HG03571 (cell line): ENCODE data around the gene AMZ1.
A peak's percentile ranks its signal among the peaks of the same experiment; 100 is the strongest.
"Not testable (repeated sequence)": the region's sequence is repeated elsewhere in the genome, so short reads cannot be mapped to it uniquely, and the experiment has no call there.

Source experiments
- ATAC-seq: cut with Tn5 transposase; IDR thresholded peaks from one replicate; pipeline ENCODE4 v1.9.1; 2021; ENCODE audit not compliant: unreplicated experiment

The AMZ1 gene

DNA sequence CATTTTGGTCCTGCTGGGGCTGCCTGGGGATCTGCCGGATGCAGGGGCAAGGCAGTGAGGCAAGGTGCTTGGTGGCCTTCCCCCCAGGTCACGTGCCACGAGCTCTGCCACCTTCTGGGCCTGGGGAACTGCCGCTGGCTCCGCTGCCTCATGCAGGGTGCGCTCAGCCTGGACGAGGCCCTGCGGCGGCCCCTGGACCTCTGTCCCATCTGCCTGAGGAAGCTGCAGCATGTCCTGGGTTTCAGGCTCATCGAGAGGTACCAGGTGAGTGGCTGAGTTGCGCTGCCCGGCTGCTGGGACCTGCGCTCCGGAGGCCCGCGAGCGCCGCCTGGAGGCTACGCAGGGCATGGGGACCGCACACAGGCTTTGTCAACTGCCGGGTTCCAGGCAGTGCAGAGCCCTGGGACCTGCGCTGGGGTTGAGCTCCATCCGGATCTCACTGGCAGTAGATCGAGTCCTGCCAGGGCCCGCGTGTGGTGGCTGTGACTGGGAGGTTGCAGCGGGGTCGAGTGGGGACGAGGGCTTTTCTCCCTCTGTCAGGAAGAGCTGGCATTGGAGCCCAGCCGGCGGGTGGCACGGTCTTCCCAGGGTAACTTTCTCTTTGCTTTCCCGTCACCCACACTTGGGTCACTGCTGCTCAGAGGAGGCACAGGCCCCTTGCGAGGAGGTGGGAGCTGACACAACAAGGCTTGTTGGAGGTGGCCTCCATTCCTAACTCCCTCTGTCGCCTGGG is 21.7 kb downstream of the AMZ1 start:
- peak; percentile 81 for ATAC-seq

GRCh38 chr7:2710286-2710655 is 22.3 kb downstream of the AMZ1 start:
- peak; percentile 35 for ATAC-seq

- peak; percentile 24 for ATAC-seq
Measured at GRCh38 chr7:2710901-2711551, 23.0 kb downstream of the AMZ1 start.

- ATAC-seq, result no peak
Measured at GRCh38 chr7:2711895-2712675, 24.1 kb downstream of the AMZ1 start.

DNA sequence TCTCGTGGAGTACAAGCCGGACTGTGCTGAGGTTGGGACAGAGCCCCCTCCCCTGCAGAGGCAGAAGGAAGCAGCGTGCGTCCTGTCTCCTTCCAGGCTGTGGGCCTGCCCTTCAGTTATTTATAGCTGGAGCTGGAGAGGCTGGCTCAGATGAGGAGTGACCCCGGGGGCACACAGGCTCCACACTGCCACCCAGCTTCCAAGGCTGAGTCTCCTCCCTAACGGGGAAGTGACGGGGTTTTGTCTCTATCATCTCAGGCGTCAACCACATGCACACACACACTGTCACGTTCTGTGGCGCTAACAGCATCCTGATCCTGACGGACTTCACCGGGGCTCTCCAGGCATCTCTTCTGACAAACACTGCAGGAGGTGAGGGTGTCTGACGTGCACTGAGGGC is 25.4 kb downstream of the AMZ1 start:
- ATAC-seq, result no peak

DNA sequence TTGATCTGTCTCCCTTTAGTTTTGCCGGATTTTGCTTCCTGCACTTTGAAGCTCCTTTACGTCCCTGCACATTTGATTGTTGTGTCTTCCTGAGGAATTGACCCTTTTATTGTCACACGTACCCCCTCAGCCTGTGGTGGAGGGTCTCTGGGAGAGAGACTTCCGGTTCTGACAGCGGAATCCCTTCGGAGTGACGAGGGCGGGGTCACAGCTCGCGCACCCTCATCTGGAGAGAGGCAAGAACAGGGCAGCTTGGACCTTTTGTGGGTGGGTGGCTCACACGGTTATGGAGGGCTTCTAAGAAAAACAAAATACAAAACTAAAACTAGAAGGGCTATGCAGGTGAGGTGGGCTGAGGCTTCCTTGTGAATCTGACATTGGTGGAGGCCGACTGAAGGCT is 26.0 kb downstream of the AMZ1 start:
- ATAC-seq, result no peak

DNA sequence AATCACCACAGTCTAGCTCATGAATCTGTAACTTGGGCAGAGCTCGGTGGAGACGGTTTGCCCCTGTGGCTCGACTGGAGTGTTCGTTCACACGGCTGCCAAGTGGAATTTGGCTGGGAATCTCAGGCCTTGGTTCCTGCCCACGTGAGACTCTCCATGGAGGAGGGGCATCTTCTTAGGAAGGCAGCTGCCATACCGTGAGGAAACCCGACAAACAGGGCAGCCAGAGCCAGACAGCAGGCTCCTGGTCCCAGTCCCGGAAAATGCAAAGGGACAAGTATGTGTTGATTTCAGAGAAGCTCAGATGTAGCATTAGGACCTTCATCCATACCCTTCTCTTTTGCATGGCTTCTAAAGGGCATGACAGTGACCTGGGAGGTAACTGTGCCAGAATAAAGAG is 26.6 kb downstream of the AMZ1 start:
- ATAC-seq, result no peak

- ATAC-seq, result no peak
Measured at GRCh38 chr7:2715341-2716231, 27.6 kb downstream of the AMZ1 start.

DNA sequence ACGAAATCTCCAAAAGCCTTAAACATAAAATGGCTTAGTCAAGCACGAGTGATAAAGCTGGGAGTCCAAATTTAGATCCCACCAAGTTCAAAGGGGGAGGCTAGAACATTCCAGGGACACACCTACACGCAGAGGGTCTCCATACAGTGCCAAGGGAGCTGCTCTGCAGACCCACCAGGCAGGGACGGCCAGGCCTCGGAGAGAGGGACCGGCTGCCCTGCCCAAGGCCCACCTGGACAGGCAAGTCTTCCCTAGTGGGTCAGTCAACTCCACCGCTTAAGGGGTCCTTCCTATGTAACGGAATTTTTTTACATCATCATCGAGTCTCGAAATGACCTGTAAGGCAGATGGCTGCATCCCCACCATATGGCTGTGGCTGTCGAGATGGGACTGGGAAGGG is 28.5 kb downstream of the AMZ1 start:
- no peak for ATAC-seq

DNA sequence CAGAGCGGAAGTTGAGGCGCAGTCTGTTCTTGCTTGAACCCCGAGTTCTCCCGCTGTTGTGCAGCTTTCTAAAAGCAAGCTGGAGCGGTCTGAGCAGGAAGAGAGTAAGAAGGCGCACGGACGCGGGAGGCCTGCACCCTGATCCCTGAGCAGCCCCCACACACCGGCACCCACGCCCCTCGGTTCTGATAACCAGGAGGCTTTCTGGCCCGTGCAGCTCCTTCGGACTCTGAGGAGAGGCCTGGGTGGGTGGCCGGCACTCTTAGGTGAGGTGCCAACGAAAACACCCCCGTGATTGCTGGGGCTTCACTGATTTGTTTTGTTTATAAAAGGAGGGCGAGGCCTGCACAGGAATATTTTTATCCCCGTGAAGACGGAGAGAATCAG is 28.9 kb downstream of the AMZ1 start:
- ATAC-seq, result no peak

DNA sequence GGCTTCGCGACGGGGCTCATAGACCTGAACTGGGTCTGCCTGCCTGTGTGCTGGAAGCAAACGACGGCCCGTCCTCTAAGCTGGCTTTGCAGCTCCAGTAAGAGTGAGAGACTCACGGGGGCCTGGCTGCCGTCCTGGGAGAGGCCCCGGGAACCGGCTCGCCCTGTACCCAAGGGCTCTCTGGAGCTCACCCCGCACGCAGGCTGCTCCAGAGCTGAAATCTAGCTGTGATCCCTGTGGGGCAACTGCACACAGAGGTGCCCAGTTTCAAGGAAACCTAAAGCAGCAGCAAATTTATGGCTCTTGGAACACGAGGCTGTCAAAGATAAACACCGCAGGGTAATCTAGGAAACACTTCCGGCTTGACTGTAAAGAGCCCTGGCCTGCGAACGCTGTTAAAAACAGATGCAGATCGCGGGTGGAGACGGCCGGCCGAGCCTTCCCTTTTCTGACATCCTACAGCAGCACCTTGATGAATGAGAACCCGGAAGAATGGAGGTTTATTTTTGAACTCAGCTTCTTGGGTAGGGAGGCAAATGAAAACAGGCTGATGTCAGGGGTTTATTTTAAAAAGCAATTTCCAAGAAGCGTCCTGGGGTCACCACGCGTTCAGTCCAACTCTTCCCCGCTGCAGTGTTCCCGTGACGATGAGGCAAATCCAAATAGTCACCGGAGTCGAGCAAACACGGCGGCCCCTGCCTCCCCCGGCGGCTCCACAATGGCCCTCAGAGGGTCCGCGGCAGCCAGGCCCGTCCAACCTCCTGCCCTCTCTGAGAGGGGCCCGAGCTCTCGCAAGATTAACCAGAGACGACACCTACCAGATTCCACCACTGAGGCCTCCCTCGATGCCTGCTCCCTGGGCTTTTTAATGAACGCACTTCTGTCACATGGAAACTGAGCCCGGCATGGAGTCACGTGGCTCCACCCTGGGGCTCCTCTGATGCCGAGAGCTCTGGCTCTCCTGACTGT is 29.6 kb downstream of the AMZ1 start:
- no peak for ATAC-seq

DNA sequence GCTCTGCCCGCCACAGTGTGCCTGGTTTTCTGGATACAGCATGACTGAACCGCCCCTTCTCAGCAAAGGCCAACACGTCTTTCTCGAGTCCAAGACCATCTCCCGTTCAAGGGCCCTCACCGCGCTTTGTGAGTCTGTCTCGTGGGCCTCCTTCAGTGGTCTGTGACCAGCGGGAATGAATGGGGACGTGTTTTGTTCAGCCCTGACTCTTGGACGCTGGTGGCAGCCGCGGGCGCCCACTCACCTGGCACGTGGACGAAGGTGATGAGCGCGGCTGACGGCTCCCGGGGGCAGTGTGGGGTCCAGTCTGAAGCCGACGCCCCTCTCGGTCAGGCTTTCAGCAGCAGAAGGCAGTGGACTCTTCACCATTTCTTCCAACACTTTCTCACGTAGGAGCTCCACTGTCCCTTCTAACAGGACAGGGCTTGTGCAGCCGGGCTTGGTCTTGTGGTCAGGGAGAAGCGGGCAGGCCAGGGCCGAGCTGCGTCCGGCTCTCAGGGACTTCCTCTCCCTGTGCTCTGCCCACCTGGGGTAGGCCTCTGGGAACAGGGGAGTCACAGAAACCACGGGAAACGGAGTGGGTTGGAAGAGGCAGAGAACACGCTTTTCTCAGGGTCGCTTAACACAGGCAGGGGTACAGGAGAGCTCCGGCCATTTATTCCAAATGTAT is 30.4 kb downstream of the AMZ1 start:
- no peak for ATAC-seq

DNA sequence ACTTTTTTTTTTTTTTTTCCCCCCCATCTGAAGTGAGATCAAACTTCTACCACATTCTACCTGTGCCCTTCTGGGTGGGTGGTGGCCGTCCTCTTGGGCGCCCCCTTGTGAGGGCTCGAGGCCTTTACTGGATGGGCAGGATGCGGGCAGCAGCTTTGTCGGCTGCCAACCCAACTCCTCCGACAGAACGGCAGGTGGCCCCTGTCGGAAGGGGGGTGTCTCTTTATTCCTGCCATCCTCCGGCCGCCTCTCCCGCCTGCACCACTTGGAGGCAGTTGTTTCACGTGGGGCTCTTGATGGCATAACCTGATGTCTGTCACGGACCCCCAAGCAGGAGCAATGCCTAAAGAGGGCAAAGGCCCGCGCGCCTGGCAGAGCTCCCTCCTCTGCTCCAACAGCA is 31.0 kb downstream of the AMZ1 start:
- ATAC-seq, result no peak

DNA sequence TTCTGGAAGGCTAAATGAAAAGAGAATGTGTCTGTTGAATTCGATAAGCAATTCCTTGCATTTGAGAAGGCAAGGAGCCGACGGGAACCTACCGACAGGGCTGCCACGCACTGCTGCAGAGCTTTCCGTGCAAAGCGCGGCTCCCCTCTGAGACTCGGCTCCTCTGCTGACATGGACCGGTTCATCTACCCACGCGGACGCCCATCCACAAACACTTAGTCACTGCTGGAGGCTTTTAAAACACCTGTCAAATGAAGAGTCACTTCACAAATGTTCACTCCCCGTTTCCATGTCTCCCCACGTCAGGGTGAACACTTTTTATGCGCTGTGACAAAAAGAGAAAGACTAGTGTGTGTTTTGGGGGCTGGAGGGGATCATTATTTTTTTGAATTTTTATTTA is 32.0 kb downstream of the AMZ1 start:
- ATAC-seq, result no peak

- ATAC-seq, result no peak
Measured at GRCh38 chr7:2721842-2722241, 33.8 kb downstream of the AMZ1 start.

GRCh38 chr7:2722591-2722990 is 34.6 kb downstream of the AMZ1 start:
- ATAC-seq, result no peak

- no peak for ATAC-seq
Measured at GRCh38 chr7:2723138-2723850, 35.3 kb downstream of the AMZ1 start.

DNA sequence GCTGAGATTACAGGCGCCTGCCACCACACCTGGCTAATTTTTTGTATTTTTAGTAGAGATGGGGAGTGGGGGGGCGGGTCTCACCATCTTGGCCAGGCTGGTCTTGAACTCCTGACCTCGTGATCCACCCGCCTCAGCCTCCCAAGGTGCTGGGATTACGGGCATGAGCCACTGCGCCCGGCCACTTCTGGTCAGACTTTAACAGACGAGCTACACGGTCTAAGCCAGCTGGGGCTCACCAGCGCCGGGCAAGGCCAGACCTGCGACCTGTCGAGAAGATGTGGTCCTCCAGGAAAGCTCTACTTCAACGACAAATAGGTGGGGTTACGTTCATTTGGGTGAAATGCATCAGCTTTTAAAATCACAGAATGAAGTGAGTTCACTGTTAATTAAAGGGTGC is 36.0 kb downstream of the AMZ1 start:
- not testable (repeated sequence) for ATAC-seq
